HUES6 (cell line): ENCODE data around the gene MTCL3.
"Not testable (repeated sequence)": the region's sequence is repeated elsewhere in the genome, so short reads cannot be mapped to it uniquely, and the experiment has no call there.

Experiments used
- H3K27ac ChIP-seq: 2 replicates; pipeline ENCODE4 v1.7.0; 2013; ENCODE audit warnings: low read depth, mild to moderate bottlenecking, low read length, inconsistent platforms
- H3K27me3 ChIP-seq: 2 replicates; pipeline ENCODE4 v1.6.1; 2013; ENCODE audit warnings: low read length; ENCODE audit not compliant: control insufficient read depth, insufficient read depth
- H3K36me3 ChIP-seq: 2 replicates; pipeline ENCODE4 v1.6.1; 2013; ENCODE audit warnings: low read length; ENCODE audit not compliant: control insufficient read depth, insufficient read depth
- H3K4me1 ChIP-seq: 2 replicates; pipeline ENCODE4 v1.6.1; 2013; ENCODE audit warnings: low read length; ENCODE audit not compliant: control insufficient read depth, insufficient read depth
- H3K4me3 ChIP-seq: 2 replicates; pipeline ENCODE4 v1.5.1; 2013; ENCODE audit warnings: low read depth, low read length
- H3K9ac ChIP-seq: one replicate; pipeline ENCODE4 v1.6.1; 2013; ENCODE audit warnings: mild to moderate bottlenecking, low read length
- H3K9me3 ChIP-seq: 2 replicates; pipeline ENCODE4 v1.6.1; 2013; ENCODE audit warnings: low read depth, low read length; ENCODE audit not compliant: control insufficient read depth, insufficient read depth

The MTCL3 gene

GRCh38 chr6:127453845-127454619 lies 65.1 kb downstream of the MTCL3 start:
- peaks cover 29% of the 10 kb centered on the region for H3K4me1 ChIP-seq
- H3K9ac ChIP-seq = no peak overlapping the region
- no peak overlapping the region for H3K27ac ChIP-seq
- H3K36me3 ChIP-seq = no peaks in the 10 kb centered on the region
- H3K27me3 ChIP-seq = no peaks in the 10 kb centered on the region
- no peak overlapping the region for H3K4me3 ChIP-seq
- H3K9me3 ChIP-seq = no peaks in the 10 kb centered on the region

- peaks cover 16% of the 10 kb centered on the region for H3K4me1 ChIP-seq
- no peaks in the 10 kb centered on the region for H3K36me3 ChIP-seq
- no peaks in the 10 kb centered on the region for H3K27me3 ChIP-seq
- no peak overlapping the region for H3K4me3 ChIP-seq
- no peaks in the 10 kb centered on the region for H3K9me3 ChIP-seq
- no peak overlapping the region for H3K27ac ChIP-seq
- H3K9ac ChIP-seq = no peak overlapping the region
These were observed 66.3 kb downstream of the MTCL3 start for GRCh38 chr6:127452803-127453202.

DNA sequence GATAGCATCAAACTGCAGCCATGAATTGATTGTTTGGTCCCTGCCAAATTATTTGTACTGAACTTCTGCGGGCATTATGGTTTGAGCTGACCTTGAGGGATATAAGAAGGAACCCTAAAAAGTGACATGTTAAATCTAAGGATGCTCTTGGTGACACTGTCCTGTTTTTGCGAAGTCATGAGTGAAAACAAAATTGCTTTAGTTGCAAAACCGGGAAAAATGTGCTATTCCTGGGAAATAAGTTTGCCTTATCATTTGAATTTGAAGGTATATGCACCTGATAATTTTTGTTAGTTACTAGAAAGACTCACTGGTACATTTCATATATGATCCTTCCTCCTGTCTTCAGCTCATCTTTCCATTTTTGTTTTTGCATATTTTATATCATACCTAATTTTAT lies 67.7 kb downstream of the MTCL3 start:
- H3K4me3 ChIP-seq = no peak overlapping the region
- no peaks in the 10 kb centered on the region for H3K27me3 ChIP-seq
- H3K27ac ChIP-seq = no peak overlapping the region
- H3K9me3 ChIP-seq = no peaks in the 10 kb centered on the region
- H3K9ac ChIP-seq = no peak overlapping the region
- H3K4me1 ChIP-seq = peaks cover 7% of the 10 kb centered on the region
- H3K36me3 ChIP-seq = no peaks in the 10 kb centered on the region

GRCh38 chr6:127447780-127448179 lies 71.4 kb downstream of the MTCL3 start:
- no peaks in the 10 kb centered on the region for H3K9me3 ChIP-seq
- no peaks in the 10 kb centered on the region for H3K27me3 ChIP-seq
- H3K4me1 ChIP-seq = peaks cover 7% of the 10 kb centered on the region
- no peak overlapping the region for H3K9ac ChIP-seq
- no peaks in the 10 kb centered on the region for H3K36me3 ChIP-seq
- no peak overlapping the region for H3K27ac ChIP-seq
- H3K4me3 ChIP-seq = no peak overlapping the region

GRCh38 chr6:127446356-127446755 lies 72.8 kb downstream of the MTCL3 start:
- Histone ChIP-seq H3K27ac (no peak overlapping the region), H3K36me3 (no peaks in the 10 kb centered on the region), H3K9ac (no peak overlapping the region), H3K4me3 (no peak overlapping the region), H3K27me3 (no peaks in the 10 kb centered on the region), H3K4me1 (peaks cover 7% of the 10 kb centered on the region), H3K9me3 (no peaks in the 10 kb centered on the region)

- Histone ChIP-seq H3K9ac (no peak overlapping the region), H3K36me3 (no peaks in the 10 kb centered on the region), H3K4me3 (no peak overlapping the region), H3K27me3 (no peaks in the 10 kb centered on the region), H3K4me1 (no peaks in the 10 kb centered on the region), H3K27ac (no peak overlapping the region), H3K9me3 (no peaks in the 10 kb centered on the region)
These were observed 77.3 kb downstream of the MTCL3 start for GRCh38 chr6:127441881-127442280.

GRCh38 chr6:127439718-127440117 lies 79.4 kb downstream of the MTCL3 start:
- Histone ChIP-seq H3K4me3 (no peak overlapping the region), H3K9me3 (no peaks in the 10 kb centered on the region), H3K9ac (no peak overlapping the region), H3K36me3 (no peaks in the 10 kb centered on the region), H3K4me1 (no peaks in the 10 kb centered on the region), H3K27ac (no peak overlapping the region), H3K27me3 (no peaks in the 10 kb centered on the region)

DNA sequence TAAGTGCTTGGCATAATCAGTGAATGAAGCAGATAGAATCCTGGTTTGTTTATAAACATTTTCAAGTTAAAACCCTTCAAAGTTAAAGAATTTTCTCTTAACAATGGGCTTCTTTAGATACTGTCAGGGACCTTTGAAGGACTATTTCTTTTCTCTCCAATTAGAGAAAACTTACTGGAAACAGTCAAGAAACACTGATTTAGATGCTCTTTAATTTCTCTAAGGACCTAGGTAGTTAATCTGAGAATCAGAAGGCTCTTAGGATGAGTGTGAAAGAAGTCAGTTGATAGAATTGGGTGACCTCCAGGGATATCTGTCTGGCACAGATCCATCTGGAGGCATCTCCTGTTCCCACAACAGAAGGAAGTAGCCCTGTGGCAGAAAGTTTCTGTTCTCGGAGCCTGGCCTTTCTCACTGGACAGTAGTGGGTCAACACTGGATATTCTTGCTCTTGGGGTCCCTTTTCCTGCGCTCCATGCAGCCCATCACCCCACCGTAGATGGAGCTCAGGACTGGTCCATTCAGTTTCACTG lies 82.5 kb downstream of the MTCL3 start:
- Histone ChIP-seq H3K4me1 (no peaks in the 10 kb centered on the region), H3K27me3 (no peaks in the 10 kb centered on the region), H3K27ac (no peak overlapping the region), H3K36me3 (no peaks in the 10 kb centered on the region), H3K9me3 (no peaks in the 10 kb centered on the region), H3K4me3 (no peak overlapping the region), H3K9ac (no peak overlapping the region)

- Histone ChIP-seq H3K9me3 (no peaks in the 10 kb centered on the region), H3K27ac (no peak overlapping the region), H3K9ac (no peak overlapping the region), H3K36me3 (no peaks in the 10 kb centered on the region), H3K4me3 (no peak overlapping the region), H3K4me1 (no peaks in the 10 kb centered on the region), H3K27me3 (no peaks in the 10 kb centered on the region)
These were observed 83.4 kb downstream of the MTCL3 start for GRCh38 chr6:127435626-127436220.

- Histone ChIP-seq H3K4me3 (no peak overlapping the region), H3K27me3 (no peaks in the 10 kb centered on the region), H3K9me3 (no peaks in the 10 kb centered on the region), H3K36me3 (no peaks in the 10 kb centered on the region), H3K4me1 (no peaks in the 10 kb centered on the region), H3K9ac (no peak overlapping the region), H3K27ac (no peak overlapping the region)
These were observed 84.5 kb downstream of the MTCL3 start for GRCh38 chr6:127434651-127435050.

- not testable (repeated sequence) for H3K4me3 ChIP-seq, H3K9me3 ChIP-seq, H3K27ac ChIP-seq, H3K9ac ChIP-seq, H3K27me3 ChIP-seq, H3K4me1 ChIP-seq, H3K36me3 ChIP-seq
These were observed 90.6 kb downstream of the MTCL3 start for GRCh38 chr6:127428562-127428961.
